HCEC 1CT (cell line): ENCODE measurements around the gene PTGR1.
"Not testable (repeated sequence)": the region's sequence is repeated elsewhere in the genome, so short reads cannot be mapped to it uniquely, and the experiment has no call there.

Source experiments
- DNase-seq: peaks from one replicate; pipeline ENCODE4 v3.0.0-alpha.2; 2017

The PTGR1 gene

DNA sequence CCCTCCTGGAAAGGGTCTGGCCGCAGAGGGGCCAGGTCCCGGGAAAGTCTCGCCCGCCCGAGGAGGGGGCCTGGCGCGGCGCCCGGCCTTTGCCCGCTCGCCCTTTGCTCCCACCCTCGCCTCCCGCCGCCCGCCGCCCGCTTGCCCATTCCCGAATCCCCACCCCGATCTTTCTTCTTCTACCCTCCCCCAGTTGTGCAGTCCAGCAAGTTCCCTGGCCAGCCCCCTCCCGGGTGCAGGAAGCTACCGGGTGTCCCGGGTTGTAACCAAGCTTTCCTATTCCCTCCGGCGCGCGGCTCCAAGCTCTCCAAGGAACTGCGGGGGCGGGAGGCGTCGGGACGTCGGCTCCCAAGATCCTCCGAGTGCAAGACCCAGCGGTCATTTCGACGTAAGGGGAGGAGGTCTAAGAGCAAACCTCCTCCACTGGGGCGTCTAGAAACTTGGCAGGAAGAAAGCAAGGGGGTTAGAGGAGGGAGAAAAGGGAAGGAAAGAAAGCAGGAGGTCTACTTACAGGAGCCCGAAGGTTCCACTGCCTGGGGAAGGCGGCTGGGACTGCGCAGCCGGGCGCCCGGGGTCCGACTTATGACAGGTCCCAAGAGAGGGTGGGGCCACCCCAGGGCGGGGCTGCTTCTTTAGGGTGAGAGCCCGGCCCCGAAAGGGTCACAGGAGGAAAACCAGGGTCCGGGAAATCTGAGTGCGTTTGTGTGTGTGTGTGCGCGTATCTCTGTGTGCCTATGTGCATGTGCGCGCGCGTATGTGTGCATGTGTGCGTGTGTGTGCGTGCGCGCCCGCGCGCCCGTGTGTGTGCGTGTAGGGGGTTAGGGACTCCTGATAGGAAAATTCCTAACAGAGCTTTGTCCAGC, at the start of gene PTGR1:
Gene PTGR1, minus strand, starts transcription at position 556 of the 863 bp plus-strand sequence. CDS start 2,225 bp downstream, outside the sequence.
- DNase-seq, result peak; percentile 88

DNA sequence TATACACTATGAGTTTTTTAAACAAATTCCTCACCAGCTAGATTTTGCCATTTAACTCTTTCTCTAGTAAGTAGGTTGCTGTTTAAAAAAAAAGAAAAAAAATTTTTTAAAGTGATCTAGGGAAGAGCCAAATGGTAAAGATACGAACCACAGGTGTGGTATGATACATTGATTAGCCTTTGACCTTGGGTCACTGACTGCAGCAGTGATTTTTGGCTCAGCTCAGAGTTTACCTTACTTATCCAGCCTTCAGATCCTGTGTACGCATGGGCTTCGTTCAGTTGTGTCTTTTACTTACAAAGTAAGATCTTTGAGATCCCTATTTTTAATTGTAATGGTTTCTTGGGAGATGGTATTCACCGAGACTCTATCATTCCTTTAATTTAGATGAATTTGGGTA, 49.6 kb upstream of the PTGR1 start:
- no peak for DNase-seq

DNA sequence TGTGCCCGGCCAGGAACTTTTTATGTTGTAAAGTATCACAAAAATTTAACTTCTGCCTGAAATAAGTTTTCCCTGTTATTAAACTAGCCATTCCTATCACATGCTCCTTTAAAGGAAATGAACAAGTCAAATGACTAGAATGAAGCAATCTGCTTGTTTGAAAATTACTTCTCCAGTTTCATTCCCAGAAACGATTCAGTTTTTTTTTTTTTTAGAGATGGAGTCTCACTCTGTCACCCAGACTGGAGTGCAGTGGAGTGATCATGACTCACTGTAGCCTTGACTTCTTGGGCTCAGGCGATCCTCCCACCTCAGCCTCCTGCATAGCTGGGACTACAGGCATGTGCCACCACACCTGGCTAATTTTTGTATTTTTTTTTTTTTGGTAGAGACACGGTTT, 48.6 kb upstream of the PTGR1 start:
- peak; percentile 54 for DNase-seq

DNA sequence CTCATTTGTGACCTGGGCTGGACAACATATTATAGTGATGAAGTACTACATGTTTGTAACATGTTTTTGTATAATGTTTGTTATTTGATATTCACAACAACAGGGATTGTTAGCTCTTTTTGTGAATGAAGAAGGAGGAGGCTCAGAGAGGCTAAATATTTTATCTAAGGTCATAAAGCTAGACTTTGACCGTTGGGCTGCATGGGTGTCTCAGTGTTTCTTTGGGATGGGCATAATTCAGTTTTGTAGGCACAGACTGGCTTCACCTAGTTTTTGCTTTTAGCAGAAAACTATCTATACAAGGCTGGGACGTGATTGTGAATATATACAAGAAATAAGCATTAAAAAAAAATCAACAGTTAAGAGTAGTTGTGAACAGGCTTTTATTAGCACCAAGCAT, 47.0 kb upstream of the PTGR1 start:
- DNase-seq, result no peak

DNA sequence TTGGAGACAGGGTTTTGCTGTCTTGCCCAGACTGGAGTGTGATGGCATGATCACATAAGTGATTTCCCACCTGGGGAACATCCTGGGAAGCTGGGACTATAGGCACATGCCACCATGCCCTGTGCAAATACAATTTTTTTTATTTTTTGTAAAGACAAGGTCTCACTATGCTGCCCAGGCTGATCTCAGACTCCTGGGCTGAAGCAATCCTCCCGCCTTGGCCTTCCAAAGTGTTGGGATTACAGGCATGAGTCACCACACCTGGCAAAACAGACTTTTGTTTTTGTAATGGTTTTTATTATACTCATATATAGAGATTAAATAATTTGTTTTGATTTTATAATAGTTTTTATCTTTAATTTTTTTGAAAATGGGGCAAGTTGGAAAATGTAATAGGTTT, 46.4 kb upstream of the PTGR1 start:
- DNase-seq, result no peak

DNA sequence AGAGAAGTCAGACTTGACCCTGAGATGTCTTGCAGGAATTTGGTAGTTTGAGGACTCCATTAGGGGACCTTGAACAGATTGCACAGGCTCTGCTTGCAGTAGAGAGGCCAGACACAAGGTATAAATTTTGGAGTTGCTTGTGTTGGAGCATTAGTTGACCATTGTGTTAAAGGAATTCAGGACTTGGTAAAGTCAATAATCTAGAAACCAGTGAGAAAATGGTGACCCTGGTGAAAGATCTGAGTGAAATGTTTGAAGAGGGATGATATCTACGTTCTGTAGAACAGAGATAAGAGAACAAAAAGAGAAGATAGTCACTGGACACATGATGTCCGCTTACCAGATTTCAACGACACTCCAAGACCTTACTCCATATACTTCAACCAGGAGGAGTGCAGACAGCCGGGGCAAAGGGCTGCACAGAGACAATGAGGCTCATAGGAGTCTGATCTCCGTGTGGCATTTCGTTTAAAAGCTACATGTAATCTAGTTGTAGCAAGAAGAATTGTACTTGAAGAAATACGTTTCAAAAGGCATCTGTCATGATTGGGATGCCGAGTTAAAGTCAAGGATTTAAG, 44.8 kb upstream of the PTGR1 start:
- no peak for DNase-seq

GRCh38 chr9:111637421-111637950, 38.0 kb upstream of the PTGR1 start:
- no peak for DNase-seq

DNA sequence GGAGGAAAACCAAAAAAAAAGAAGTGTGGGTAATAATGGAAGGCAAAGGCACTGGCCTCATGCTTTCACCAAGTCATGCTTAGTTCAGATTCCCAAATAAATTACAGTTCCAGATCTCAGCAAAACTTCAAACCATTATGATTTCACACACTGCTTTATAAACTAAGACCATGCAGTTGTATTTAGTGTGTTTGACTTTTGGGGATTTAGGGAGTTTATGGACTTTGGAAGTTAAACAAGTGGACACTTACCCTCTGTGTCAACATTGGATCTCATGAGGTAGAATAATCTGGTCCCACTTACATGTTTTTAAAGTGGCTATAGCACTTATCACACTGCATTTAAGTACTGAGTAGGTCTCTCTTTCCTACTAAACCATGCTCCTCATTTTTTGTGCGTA, 35.4 kb upstream of the PTGR1 start:
- DNase-seq, result no peak

DNA sequence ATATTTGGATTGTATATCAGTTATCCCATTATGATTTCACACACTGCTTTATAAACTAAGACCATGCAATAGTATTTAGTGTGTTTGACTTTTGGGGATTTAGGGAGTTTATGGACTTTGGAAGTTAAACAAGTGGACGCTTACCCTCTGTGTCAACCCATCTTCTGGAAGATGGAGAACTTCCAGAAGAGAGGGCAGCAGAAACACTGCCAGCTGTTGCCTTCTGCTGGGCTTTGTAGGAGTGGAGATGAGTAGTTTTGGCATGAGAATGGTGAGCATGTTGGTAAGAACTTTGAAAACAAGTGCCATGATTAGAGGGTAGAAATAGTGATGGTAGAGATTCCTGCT, 33.9 kb upstream of the PTGR1 start:
- no peak for DNase-seq

- DNase-seq, result no peak
Measured at GRCh38 chr9:111632695-111633388, 33.4 kb upstream of the PTGR1 start.

DNA sequence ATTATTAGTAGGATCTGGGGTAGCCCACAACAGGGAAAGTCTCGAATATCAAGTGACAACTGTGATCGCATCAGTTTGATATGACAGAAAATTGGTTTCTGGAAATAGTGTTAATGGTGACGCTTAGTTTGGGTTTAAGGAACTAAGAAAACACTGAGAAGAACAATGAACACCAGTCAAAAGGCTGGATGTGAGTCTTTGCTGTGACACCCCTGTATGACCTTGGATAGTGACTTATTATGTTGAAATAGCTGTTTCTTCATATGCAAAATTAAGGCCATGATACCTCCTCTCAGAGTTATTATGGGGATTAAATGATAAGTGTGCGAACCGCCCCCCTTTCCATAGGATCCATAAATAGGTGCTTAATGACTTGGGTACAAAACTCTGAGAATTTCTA, 32.6 kb upstream of the PTGR1 start:
- no peak for DNase-seq

DNA sequence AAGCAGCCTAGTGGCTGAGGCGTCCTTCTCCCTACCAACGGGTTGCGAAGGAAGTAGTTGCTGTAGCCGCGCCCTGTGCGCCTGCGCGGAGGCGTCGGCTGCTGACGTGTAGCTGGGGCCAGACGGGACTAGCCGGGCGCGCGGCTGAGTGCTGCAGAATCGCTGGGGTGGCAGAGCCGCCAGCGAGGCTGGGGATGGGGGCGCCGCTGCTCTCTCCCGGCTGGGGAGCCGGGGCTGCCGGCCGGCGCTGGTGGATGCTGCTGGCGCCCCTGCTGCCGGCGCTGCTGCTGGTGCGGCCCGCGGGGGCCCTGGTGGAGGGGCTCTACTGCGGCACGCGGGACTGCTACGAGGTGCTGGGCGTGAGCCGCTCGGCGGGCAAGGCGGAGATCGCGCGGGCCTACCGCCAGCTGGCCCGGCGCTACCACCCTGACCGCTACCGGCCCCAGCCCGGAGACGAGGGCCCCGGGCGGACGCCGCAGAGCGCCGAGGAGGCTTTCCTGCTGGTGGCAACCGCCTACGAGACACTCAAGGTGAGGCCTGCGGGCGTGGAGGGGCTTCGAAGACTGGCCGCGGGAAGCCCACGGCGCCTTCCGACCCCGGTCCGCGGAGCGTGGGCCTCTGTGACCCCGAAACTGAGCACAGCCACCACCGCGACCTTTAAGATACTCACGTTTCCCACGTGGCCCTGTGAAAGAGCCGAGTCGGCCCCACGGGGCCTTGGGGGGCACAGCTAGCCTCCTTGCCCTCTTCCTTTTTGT, 31.9 kb upstream of the PTGR1 start, which contains the start of gene DNAJC25:
Gene DNAJC25, plus strand, starts transcription at position 121 of the 758 bp plus-strand sequence. Its CDS starts 74 bp downstream, at position 195.
- peak; percentile 99 for DNase-seq

- DNase-seq, result no peak
Measured at GRCh38 chr9:111630964-111631213, 31.4 kb upstream of the PTGR1 start.

- no peak for DNase-seq
Measured at GRCh38 chr9:111630182-111630963, 30.9 kb upstream of the PTGR1 start.

DNA sequence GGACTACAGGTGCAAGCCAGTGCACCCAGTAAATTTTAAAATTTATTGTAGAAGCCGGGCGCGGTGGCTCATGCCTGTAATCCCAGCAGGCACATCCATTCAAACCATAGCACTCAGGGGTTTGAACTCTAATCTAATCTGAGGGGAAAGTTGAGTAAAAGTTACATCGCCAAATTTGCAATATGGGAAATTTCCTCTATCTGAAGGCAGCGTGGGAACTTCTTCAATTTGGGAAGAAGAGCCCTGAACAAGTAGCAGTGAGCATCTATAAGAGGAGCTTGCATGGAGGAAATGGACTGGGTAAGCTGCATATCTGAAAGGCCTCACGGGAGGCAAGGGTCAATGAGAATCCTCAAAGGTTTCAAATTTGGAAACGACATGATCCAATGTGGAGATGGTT, 29.0 kb upstream of the PTGR1 start:
- no peak for DNase-seq

GRCh38 chr9:111627260-111627963, 28.0 kb upstream of the PTGR1 start:
- DNase-seq, result no peak

DNA sequence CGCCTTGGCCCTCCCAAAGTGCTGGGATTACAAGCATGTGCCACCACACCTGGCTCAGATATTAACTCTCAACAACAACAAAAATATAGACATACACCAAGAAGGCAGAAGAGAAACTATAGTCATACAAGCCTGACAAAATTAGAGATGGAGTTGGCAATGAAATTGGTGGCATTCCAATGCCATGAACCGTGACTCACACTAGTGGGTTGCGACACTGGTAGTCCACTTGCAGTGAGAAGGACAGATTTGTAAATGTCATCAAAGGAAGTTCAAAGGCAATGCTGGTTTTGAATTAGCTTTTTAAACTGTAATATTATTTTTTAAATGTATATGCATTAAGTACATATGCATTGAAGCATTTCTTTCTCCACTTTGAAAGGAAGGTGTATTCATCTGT, 23.2 kb upstream of the PTGR1 start:
- DNase-seq, result peak; percentile 68

DNA sequence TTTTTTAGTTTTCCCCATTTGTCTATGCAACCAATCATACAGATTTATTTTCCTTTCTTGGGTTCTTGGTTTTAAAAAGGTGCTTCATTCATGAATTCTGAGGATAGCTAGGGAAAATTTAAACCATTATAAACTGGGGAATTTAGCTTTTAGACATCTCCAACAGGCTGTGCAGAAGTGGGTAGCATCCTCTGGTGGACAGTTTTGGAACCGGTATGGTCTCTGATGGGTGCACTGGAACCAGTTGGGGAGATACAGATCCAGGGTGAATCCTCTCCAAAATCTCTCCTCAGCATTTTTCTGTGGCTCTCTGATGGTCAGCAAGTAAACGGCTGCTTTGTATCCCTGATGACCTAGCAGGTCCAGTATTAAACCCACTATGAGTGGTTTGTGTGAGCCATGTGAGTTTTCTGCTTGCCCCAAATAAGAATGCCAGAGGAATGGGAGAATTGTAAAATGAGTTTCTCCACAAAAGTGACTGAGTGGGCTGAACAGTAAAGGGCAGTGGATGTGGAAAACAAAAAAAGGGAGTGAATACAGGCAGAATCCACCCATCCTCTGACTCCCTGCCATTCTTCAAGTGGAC, 22.5 kb upstream of the PTGR1 start:
- peak; percentile 43 for DNase-seq

DNA sequence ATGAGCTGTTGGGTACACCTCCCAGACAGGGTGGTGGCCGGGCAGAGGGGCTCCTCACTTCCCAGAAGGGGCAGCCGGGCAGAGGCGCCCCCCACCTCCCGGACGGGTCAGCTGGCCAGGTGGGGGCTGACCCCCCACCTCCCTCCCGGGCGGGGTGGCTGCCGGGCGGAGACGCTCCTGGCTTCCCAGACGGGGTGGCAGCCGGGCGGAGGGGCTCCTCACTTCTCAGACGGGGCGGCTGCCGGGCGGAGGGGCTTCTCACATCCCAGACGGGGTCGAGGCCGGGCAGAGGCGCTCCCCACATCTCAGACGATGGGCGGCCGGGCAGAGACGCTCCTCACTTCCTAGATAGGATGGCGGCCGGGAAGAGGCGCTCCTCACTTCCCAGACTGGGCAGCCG, 17.9 kb upstream of the PTGR1 start:
- not testable (repeated sequence) for DNase-seq

DNA sequence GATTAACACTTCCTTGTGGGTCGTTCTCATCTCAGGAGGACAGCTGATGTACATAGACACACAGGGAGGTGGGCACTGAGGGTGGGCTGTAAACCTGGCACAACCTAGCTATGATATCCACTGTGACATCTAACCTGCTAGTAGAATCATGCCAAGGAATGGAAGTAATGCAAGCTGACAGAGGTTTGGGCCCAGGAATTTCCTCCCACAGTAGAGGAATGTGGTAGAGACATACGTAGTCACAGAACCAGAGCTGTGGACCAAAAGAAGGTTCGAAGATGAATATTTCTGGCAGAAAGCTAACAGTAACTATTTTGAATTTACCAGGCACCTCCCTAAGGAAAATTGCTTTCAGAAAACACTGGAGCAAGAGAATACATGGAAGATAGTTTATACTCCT, 16.5 kb upstream of the PTGR1 start:
- no peak for DNase-seq

DNA sequence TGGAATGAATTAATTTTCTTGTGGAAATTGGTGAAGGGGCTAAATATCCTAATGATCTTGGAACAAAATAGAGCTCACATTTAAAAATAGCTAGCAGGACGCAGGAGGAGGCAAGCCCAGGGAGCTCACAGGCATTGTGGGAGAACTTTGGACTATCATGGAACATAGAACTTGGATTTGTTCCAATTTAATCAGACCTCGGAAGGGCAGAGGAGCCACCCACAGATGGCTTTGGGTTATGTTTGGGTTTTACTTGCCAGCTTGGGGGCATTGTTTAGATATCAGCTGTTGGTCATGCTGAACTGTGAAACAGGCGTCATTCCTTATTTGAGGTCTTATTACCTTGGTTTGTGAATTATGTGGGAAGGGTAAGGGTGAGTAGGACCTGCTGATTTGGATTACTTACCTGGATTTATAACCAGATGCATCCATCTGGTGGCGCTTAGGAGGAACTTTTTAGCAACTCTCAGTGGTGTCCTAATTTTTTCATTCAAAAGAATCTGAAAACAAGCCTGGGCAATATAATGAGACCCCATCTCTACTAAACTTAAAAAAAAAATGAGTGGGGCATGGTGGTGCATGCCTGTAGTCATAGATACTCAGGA, 14.1 kb upstream of the PTGR1 start:
- DNase-seq, result no peak
